Muscle layer of colon (tissue), 2 donors: ENCODE measurements around the gene SYT12.

Experiments
- H3K27ac ChIP-seq: one replicate; pipeline ENCODE4 v1.7.0; 2013; ENCODE audit warnings: low read depth, mild to moderate bottlenecking, low read length, moderate library complexity
- H3K27me3 ChIP-seq, 2 donors: one replicate each; pipeline ENCODE4 v1.7.0; 2013; ENCODE audit warnings: low read length in 2 of 2, mild to moderate bottlenecking in 2 of 2; ENCODE audit not compliant: insufficient read depth in 2 of 2, control insufficient read depth in 1 of 2
- H3K36me3 ChIP-seq: one replicate; pipeline ENCODE4 v1.7.0; 2013; ENCODE audit warnings: mild to moderate bottlenecking, low read length; ENCODE audit not compliant: insufficient read depth
- H3K4me1 ChIP-seq: one replicate; pipeline ENCODE4 v1.7.0; 2013; ENCODE audit warnings: mild to moderate bottlenecking, low read length; ENCODE audit not compliant: insufficient read depth
- H3K4me3 ChIP-seq, 2 donors: one replicate each; pipeline ENCODE4 v1.7.0; 2013; ENCODE audit warnings: low read length in 2 of 2, low read depth in 1 of 2, mild to moderate bottlenecking in 1 of 2, moderate library complexity in 1 of 2
- H3K9ac ChIP-seq: one replicate; pipeline ENCODE4 v1.7.0; 2013; ENCODE audit warnings: low read length
- H3K9me3 ChIP-seq: one replicate; pipeline ENCODE4 v1.7.0; 2013; ENCODE audit warnings: mild to moderate bottlenecking, low read length
- donor health status: abdominal sarcoma.
- donor health status: Adenocarcinoma of cecum.

SYT12 gene

GRCh38 chr11:67062526-67063373 lies 39.8 kb downstream of the SYT12 start:
- Histone ChIP-seq H3K27ac (no peak overlapping the region), H3K4me3 (no peak overlapping the region), H3K27me3 (no peaks in the 10 kb centered on the region), H3K9ac (no peak overlapping the region), H3K36me3 (no peaks in the 10 kb centered on the region), H3K9me3 (no peaks in the 10 kb centered on the region), H3K4me1 (no peaks in the 10 kb centered on the region)

GRCh38 chr11:67066333-67066709 lies 43.4 kb downstream of the SYT12 start:
- no peaks in the 10 kb centered on the region for H3K4me1 ChIP-seq
- H3K27me3 ChIP-seq = no peaks in the 10 kb centered on the region
- no peaks in the 10 kb centered on the region for H3K36me3 ChIP-seq
- H3K9ac ChIP-seq = no peak overlapping the region
- no peaks in the 10 kb centered on the region for H3K9me3 ChIP-seq
- no peak overlapping the region for H3K4me3 ChIP-seq
- no peak overlapping the region for H3K27ac ChIP-seq

DNA sequence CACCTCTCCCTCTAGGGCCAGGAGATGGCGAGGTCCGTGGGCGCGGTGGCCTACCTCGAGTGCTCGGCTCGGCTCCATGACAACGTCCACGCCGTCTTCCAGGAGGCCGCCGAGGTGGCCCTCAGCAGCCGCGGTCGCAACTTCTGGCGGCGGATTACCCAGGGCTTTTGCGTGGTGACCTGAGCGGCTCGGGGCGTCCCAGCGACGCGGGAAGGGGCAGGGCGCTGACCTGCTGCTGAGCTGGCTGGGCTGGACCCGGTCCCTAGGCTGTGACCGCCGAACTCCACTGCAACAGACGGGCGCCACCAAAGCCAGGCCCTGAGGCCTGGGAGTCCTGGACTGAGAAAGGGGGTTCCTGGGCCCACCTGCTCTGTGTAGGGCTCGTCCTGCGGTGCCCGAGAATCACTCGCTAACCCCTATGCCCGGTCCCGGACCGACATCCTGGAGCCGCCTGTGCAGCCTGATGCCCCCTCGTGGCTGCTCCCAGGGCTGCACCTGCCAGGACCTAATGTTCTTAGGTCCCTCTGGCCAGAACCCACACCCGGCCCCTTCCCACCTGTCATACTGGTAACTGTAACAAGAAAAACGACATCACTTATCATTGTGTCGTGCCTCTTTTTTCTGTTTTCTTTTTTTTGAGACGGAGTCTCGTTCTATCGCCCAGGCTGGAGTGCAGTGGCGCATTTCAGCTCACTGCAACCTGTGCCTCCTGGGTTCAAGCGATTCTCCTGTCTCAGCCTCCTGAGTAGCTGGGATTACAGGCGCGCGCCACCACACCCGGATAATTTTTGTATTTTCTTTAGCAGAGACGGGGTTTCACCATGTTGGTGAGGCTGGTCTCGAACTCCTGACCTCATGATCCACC lies 48.7 kb downstream of the SYT12 start:
- Histone ChIP-seq H3K4me1 (no peaks in the 10 kb centered on the region), H3K9ac (no peak overlapping the region), H3K36me3 (no peaks in the 10 kb centered on the region), H3K27ac (no peak overlapping the region), H3K9me3 (no peaks in the 10 kb centered on the region), H3K27me3 (no peaks in the 10 kb centered on the region), H3K4me3 (no peak overlapping the region)

DNA sequence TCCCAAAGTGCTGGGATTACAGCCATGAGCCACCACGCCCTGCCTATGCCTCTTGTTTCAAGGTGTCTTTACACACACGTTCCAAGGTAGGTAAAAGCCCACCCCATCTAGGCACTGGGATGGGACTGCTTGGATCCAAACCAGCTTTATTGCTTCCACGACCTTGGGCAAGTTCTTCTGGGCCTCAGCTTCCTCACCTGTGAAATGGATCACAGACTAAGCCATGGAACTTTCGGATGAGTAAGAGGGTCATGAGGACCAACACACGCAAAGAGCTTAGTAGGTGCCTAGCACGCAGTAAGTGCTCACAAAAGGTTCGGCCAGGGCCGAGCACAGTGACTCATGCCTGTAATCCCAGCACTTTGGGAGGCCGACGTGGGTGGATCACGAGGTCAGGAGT lies 49.4 kb downstream of the SYT12 start:
- H3K27ac ChIP-seq = no peak overlapping the region
- H3K4me1 ChIP-seq = no peaks in the 10 kb centered on the region
- no peaks in the 10 kb centered on the region for H3K36me3 ChIP-seq
- H3K9me3 ChIP-seq = no peaks in the 10 kb centered on the region
- no peaks in the 10 kb centered on the region for H3K27me3 ChIP-seq
- no peak overlapping the region for H3K9ac ChIP-seq
- H3K4me3 ChIP-seq = no peak overlapping the region

DNA sequence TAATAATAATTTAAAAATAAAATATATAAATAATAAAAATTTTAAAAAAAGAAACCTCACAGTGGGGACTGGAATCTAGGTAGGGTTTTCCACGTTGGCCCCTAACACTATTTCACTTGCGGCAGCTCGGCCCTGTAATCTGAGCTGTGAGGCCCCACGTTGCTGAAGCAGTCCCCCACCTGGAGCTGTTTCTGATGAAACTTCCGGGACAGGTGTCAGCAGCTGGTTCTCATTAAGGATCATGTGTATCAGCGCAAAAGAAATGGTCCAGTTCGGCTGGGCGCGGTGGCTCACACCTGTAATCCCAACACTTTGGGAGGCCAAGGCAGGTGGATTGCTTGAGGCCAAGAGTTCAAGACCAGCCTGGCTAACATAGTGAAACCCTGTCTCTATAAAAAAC lies 51.0 kb downstream of the SYT12 start:
- no peak overlapping the region for H3K9ac ChIP-seq
- H3K4me1 ChIP-seq = no peaks in the 10 kb centered on the region
- H3K36me3 ChIP-seq = no peaks in the 10 kb centered on the region
- H3K4me3 ChIP-seq = no peak overlapping the region
- no peak overlapping the region for H3K27ac ChIP-seq
- peaks cover 0 to 6% of the 10 kb centered on the region in 2 donors for H3K27me3 ChIP-seq
- H3K9me3 ChIP-seq = no peaks in the 10 kb centered on the region

DNA sequence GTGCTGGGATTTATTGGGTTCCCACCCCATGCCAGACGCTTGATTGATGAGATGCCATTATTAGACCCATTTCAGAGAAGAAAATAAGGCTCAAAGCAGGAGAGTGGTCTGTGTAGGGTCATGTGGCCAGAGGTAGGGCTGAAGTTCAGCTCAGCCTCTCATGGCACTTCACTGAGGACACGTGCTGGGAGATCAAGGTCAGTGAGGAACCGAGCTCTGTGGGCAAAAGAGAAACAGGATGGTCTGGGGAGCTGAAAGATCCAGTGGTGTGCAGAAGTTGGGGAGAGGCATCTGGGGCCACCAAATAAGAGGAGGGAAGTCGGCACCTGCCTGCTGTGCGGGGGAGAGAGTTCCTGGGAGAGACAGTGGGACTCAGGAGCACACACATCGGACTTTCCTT lies 53.3 kb downstream of the SYT12 start:
- Histone ChIP-seq H3K36me3 (no peaks in the 10 kb centered on the region), H3K4me1 (no peaks in the 10 kb centered on the region), H3K9ac (no peak overlapping the region), H3K27ac (no peak overlapping the region), H3K4me3 (no peak overlapping the region), H3K9me3 (no peaks in the 10 kb centered on the region), H3K27me3 (peaks cover 0 to 6% of the 10 kb centered on the region in 2 donors)

GRCh38 chr11:67079065-67079705 lies 56.3 kb downstream of the SYT12 start:
- H3K36me3 ChIP-seq = no peaks in the 10 kb centered on the region
- H3K27me3 ChIP-seq = peaks cover 0 to 6% of the 10 kb centered on the region in 2 donors
- no peak overlapping the region for H3K9ac ChIP-seq
- peaks cover 8% of the 10 kb centered on the region for H3K4me1 ChIP-seq
- no peak overlapping the region for H3K4me3 ChIP-seq
- H3K27ac ChIP-seq = no peak overlapping the region
- H3K9me3 ChIP-seq = no peaks in the 10 kb centered on the region

GRCh38 chr11:67082071-67082791 lies 59.3 kb downstream of the SYT12 start:
- Histone ChIP-seq H3K9ac (no peak overlapping the region), H3K36me3 (no peaks in the 10 kb centered on the region), H3K27me3 (peaks cover 0 to 6% of the 10 kb centered on the region in 2 donors), H3K4me1 (peaks cover 8% of the 10 kb centered on the region), H3K27ac (no peak overlapping the region), H3K9me3 (no peaks in the 10 kb centered on the region), H3K4me3 (peak overlapping the region in 1 of 2 donors; percentile 46)

GRCh38 chr11:67083786-67084366 lies 60.9 kb downstream of the SYT12 start:
- no peak overlapping the region for H3K4me3 ChIP-seq
- H3K9me3 ChIP-seq = no peaks in the 10 kb centered on the region
- peaks cover 8% of the 10 kb centered on the region for H3K4me1 ChIP-seq
- no peaks in the 10 kb centered on the region for H3K27me3 ChIP-seq
- no peak overlapping the region for H3K9ac ChIP-seq
- no peaks in the 10 kb centered on the region for H3K36me3 ChIP-seq
- H3K27ac ChIP-seq = no peak overlapping the region

DNA sequence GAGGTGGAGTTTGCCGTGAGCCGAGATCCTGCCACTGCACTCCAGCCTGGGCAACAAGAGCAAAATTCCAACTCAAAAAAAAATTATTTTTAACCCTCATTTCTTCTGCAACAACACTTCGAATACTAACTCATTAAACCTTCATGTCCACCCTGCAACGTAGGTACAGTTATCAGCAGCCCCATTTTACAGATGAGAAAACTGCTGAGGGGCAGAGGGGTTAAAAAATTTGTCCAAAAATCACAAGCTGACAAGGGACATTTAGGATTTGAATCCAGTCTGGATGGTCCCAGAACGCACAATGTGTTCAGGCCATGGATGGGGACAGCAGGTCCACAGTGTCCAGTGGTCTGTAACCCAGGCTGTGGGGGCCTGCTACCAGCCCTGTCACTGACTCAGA lies 62.7 kb downstream of the SYT12 start:
- H3K36me3 ChIP-seq = no peaks in the 10 kb centered on the region

More for the DNA sequence above, 62.7 kb downstream of the SYT12 start:
- peaks cover 8% of the 10 kb centered on the region for H3K4me1 ChIP-seq
- H3K27me3 ChIP-seq = no peaks in the 10 kb centered on the region
- H3K4me3 ChIP-seq = no peak overlapping the region
- no peaks in the 10 kb centered on the region for H3K9me3 ChIP-seq
- H3K27ac ChIP-seq = no peak overlapping the region
- H3K9ac ChIP-seq = no peak overlapping the region
